CD4-positive, alpha-beta T cell treated with Interferon alpha-2 for 1 hour (primary cell): Measurements from ENCODE around the gene IARS1.

Experiments used
- DNase-seq, 2 donors: peaks; one replicate each; pipeline ENCODE4 v3.0.0-alpha.2; 2020 to 2022

Gene IARS1

DNA sequence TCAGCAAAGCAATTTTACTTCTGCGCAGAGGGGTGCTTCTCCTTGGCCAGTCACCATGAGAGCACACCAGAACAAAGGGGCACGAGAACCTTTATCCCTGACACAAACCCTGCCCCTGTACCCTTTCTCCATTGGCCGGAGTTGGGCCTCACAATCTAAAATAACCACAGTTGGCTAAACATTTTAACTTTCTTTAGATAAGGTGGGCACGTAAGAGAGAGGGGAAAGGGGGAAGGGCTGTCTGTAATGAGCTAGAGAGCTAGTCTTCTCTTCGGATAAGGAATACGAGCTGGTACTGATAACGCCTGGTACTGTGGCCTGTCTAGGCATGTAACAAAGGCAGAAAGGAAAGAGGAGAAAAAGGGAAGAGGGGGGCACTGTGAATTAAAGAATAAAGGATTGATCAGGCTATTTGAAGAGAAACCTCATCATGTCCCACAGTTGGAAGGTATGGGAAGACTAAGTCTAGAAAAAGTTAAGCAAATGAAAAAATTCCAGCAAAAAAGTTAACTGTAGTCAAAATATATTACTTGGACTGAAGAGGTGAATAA, 1.8 kb upstream of the IARS1 start:
- no peak for DNase-seq

DNA sequence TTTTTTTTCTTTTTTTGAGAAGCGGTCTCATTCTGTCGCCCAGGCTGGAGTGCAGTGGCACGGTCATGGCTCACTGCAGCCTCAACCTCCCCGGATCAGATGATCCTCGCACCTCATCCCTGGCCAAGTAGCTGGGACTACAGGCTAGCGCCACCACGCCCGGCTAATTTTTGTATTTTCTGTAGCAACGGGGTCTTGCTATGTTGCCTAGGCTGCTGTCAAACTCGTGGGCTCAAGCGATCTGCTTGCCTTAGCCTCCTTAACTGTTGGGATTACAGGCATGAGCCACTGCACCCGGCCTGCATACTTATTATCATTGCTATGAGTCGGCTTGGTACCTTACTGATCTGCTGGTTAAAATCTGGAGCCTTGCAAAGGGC, 790 bp upstream of the IARS1 start:
- DNase-seq = peak in 1 of 2 donors; percentile 18

- no peak for DNase-seq
Measured at GRCh38 chr9:92293075-92293354, 482 bp downstream of the IARS1 start.

DNA sequence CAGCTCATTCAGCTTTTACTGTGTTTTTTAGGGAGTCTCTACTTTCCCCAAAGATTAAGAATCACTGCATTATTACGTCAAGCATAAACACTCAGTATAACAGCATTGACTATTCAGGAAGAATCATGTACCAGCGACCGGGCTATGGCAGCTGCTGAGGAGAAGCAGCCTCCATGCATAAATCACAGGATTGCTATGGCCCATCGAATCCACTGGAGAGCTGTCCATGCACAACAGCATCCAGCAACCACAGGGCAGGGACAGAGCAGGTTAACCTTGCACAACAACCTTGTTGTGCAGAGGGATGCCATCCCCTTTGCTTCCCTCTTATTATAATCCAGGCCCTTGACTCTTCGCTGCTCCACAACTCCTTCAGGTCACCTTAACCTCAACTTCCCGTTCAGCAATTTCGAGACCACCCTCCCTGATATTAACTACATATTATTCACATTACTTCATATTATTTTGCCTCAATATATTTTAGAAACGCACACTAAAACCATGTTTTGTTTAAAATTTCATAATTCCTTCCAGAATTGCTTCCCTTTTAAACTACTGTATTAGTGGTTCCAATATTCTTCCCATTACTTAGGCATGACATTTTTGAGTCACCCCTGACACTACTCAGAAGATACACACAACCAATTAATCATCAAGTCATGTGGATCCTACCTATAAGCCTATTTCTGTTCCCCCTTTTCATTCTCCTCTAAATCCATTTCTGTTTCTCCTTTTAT, 991 bp downstream of the IARS1 start:
- DNase-seq = no peak

- no peak for DNase-seq
Measured at GRCh38 chr9:92291577-92291976, 1.9 kb downstream of the IARS1 start.

DNA sequence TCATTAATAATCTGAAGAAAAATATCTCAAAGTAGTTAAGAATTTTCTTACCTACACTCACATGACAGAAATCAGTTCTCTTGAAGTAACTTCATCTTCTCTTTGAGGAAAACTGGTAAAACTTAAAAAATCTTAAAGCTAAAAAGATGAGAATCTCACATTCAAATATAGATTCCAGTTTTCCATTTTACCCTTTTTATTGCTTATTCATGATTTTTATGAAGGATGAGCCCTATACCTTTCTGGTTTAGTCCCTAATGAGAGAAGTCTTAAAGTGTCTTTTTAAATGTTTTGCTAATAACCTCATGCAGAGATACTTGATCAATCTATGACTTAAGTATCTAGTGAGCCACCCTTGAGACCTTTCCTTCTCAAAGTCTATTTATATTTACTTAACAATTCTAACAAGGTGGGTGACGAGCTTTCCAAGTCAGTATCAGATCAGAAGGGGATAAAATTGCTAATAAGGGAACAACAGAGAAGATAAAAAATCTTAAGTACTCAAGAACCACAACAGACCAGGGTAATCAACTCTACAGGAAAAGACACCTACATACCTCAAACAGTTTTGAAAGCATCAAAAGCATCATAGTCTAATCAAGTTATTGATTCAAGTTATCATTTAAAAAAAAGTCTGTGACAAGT, 2.6 kb downstream of the IARS1 start:
- DNase-seq = no peak

DNA sequence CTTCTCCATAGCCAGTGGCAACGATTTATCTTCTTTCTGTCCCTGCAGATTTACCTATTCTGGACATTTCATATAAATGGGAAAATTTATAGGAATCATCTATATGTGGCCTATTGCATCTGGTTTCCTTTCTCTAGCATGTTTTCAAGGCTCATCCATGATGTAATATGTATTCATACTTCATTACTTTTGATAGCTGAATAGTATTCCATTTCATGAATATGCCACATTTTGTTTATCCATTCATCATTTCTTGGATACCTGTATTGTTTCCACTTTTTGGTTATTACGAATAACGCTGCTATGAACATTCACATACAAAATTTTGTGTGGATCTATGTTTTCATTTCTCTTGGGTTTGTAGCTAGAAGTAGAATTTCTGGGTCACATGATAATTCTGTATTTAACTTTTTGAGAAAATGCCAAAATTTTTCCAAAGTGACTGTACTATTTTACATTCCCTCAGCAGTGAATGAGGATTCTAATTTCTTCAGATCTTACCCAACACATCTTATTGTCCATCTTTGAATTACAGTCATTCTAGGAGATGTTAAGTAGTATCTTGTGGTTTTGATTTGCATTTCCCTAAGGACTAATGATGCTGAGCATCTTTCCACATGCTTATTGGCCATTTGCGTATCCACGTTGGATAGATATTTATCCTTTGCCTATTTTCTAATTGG, 3.6 kb downstream of the IARS1 start:
- DNase-seq = no peak

DNA sequence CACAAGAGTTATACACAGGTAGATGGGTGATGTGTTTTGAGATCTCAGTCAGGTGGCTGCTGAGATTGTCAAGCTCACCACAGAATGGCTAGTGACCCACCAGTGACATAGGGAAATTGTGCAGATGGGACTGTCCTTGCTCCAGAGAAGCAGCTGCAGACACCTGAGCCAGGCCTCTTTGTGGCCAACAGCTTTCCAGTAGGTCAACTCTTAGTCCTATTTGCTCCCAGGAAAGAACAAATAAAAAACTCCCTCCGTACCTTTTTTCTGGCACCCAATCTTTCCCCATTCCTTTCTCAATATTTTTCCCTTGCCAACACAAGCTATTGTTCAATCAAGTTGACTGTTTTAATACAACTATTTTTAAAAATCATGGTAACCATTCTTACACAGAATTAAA, 14.2 kb downstream of the IARS1 start:
- no peak for DNase-seq

DNA sequence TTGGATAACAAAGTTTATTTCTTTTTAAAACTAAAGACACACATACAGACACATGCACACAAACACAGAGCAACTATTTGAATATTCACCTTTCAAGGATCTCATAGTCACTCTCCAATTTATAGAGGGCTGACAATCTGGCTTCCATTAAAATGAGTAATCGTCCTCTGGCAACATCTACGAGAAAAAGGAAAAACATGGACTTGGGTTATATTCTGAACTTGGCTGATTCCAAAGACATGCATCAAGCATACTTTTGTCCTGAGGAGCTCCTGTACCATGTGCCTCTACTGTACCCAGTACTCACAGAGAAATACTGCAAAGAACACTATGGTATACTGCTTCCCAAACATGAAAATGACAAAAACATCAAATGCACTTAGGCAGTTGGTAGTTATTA, 15.4 kb downstream of the IARS1 start:
- no peak for DNase-seq

DNA sequence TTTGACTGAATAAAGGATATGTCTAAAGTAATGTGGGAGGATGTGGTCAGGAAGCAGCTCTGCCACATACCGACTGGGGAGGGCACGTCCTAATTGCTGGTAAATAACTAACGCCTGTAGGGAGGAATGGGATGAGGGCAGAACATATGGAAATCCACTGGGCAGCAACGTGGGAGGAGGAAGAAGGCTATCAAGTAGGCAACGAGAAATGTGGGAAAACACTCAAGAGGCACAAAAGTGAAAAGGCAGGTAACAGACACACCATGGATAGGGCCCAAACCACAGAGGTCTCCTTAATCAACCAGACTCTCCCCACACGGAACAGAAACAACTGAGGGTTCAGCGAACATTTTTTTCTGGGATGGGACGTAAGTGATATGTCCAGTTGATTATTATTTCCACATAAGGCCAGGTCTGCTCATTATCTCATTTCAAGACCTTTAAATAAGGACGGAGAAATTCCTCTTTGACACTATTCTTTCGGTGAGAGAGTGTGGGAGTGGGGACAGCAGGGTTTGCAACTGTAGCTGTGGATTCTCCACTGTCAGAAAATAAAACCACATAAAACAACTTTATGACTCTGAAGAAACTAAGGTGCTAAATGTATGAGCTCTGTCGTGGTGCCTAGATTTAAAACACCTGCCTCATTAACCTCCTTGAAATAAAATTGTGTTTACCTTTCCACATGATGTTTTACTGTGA, 17.0 kb downstream of the IARS1 start:
- DNase-seq = peak in 1 of 2 donors; percentile 29

DNA sequence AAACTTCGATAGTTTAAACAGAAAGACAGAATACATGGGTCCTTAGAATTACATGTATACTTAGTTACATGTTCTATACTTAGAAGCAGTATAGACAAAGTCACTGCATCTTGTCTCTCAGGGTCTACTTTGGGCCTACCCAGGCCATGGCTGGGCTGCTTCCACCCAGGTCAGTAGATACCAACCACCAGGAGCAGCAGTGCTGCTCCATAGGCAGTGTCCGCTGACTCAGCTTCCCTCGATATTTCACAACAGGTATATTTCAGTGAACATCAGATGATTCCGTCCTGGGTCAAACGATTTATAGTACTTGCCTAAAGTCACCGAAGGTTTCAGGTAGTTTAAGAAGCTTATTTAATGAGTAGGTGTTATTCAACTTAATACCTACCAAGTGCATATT, 18.0 kb downstream of the IARS1 start:
- DNase-seq = no peak

- DNase-seq = no peak
Measured at GRCh38 chr9:92270511-92270910, 23.0 kb downstream of the IARS1 start.

- no peak for DNase-seq
Measured at GRCh38 chr9:92266486-92266885, 27.0 kb downstream of the IARS1 start.

DNA sequence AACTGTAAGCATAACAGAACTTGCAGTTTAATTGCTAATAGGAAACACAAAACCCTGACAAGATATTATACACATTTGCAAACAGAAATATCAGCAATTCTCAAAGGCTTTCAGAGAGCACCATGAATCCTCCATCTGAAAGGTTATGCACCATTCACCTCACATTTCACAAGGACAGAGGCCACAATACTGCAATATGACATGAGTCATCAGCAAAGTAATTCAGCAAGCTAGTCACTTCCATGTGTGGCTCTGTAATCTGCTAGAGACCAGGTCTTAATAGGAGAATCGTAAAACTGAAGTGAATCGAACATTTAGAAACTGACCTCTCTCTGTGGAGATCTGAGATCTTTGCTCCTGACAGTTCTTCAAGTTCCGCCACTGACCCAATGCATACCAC, 28.3 kb downstream of the IARS1 start:
- DNase-seq = no peak

GRCh38 chr9:92263131-92263530, 30.4 kb downstream of the IARS1 start:
- DNase-seq = no peak

DNA sequence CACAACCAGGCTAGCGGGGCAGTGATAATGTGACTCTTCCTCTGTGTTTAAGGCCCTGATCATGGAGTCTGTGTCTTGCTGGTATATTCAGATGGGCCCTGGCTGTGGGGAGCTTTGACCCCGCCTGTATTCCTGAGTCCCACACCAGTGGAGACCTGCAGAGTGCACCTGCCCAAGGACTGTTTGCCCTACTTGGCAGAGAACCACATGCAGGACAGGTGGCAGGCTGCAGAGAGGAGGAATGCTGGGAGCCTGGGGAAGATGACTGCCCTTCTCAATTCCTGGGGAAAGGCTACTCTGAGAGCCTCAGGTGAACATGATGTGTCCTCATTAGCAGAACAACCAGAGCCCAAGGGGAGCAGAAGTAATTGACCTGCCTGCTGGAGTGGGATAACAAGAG, 36.2 kb downstream of the IARS1 start:
- no peak for DNase-seq

- DNase-seq = no peak
Measured at GRCh38 chr9:92254381-92255337, 38.8 kb downstream of the IARS1 start.

- DNase-seq = no peak
Measured at GRCh38 chr9:92253656-92254055, 39.8 kb downstream of the IARS1 start.

DNA sequence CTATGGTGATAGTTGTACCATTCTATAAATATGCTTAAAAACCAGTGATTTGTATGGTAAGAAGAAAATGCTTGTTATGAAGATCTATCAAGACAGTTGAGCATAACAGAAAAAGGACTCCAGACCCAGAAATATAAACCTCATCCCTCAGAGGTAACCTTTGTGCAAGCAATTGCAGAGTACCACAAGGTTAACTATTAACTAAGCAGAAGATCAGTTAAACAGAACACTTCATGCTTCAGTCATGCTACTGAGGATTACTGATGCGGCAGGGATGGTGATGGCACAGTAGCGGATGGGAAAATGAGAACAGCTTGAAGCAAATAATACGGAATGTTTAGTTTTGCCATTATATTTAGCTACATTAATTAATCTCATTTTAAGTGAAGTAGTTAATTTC, 45.5 kb downstream of the IARS1 start:
- DNase-seq = no peak

DNA sequence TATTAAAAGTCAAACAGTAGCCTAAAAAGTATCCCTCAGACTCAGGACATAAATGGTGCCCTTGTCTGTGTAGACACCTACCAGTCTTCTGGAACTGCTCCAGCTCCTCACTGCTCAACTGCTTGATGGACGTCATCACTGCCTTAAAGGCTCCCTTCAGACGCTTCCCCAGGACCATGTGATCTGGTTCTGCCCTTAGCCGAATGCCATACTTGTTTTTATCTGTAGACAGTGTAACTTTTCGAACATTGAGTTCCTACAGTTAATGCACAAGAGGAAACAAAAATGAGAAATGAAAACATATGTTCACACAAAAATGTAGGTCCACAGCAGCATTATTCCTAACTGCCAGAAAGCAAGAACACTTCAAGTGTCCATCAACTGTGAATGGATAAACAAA, 46.2 kb downstream of the IARS1 start:
- DNase-seq = no peak

DNA sequence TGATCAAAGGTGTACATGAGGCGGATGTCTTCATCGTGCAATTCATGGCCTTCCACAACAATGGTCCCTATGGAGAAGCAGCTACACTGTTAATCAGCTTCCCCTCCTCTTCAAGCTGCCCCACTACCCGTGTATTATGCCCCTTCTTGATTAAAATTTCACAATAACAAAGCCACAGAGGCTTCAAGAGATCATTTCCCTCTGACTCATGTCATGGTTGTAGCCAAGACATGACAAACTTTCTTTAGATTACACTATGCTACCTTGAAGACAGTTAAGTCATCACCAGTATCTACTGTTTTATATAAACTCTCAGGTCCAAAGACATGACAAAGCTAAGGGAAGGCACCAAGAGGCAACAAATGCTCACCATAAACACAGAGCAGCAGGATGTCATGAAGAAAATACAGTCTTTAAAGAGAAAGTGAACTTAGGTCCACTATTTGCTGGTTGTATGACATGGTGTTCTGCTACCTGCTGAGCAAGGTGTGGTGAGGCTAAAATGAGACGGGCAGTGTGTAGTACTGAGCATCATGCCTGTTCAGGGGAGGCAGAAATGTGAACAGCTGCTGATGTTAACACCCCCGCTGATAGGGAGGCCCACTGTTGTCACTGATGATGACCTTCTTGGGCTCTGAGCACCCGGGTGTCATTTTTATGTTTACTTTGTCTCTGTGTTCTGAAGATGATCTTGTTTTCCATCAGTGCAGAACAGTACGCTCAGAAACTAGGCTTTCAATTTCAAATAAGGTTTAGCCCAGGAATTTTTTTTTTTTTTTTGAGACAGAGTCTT, 48.3 kb downstream of the IARS1 start:
- DNase-seq = no peak
